Endothelial cell of umbilical vein (primary cell): ENCODE results near the gene ZFAND6. TPM values are rescaled to one million over a fixed set of nuclear protein-coding genes. Genes with fewer than 3 reads are reported as not detected.

ENCODE experiments used
- BruUV-seq: library from RNA; stranded (reverse); fragments of 400-500 nt; replicated peaks from 2 replicates; lab custom pipeline; 2021; lab: Mats Ljungman, UMichigan
- CTCF ChIA-PET: fragments of 300-600, 350-600 bp; sonication (Branson Sonifier 250); formaldehyde crosslinking; loops from one replicate; lab custom pipeline; 2021; ENCODE audit warnings: antibody characterized with exemption, inconsistent platforms; lab: Charles Lee
- POLR2A ChIA-PET: fragments of 300-600, 350-600 bp; sonication (Branson Sonifier 250); formaldehyde crosslinking; loops from one replicate; lab custom pipeline; 2021; ENCODE audit warnings: antibody characterized with exemption, inconsistent platforms; lab: Charles Lee
- DNase-seq: peaks from one replicate; pipeline ENCODE4 v3.0.0-alpha.2; 2011; ENCODE audit warnings: low read depth, low spot score
- FAIRE-seq: peaks from 2 replicates; lab custom pipeline; 2011; peaks lifted over from hg19 to GRCh38; lab: Jason Lieb, UNC
- H2AFZ ChIP-seq: 2 replicates; pipeline ENCODE4 v1.6.0; 2012; ENCODE audit warnings: low read depth, low read length, control low read depth, inconsistent platforms
- H3K27ac ChIP-seq: 2 replicates; pipeline ENCODE4 v1.5.1; 2011; ENCODE audit warnings: low read depth, mild to moderate bottlenecking, control low read depth, low read length, moderate library complexity; ENCODE audit not compliant: insufficient read depth
- H3K27me3 ChIP-seq, 2 experiments: 2 replicates each; pipeline versions ENCODE4 v1.6.0 to v1.6.1; 2011; ENCODE audit warnings: low read length in 2 of 2, mixed read lengths in 1 of 2; ENCODE audit not compliant: control insufficient read depth in 2 of 2, insufficient read depth in 2 of 2
- H3K36me3 ChIP-seq, 2 experiments: 2 replicates in 1 of 2; 3 replicates in 1 of 2; pipeline ENCODE4 v1.5.1; 2011; ENCODE audit warnings: low read length in 2 of 2, mild to moderate bottlenecking in 1 of 2, moderate library complexity in 1 of 2; ENCODE audit not compliant: control insufficient read depth in 2 of 2, insufficient read depth in 2 of 2; ENCODE audit errors: extremely low read depth in 1 of 2
- H3K4me1 ChIP-seq: 3 replicates; pipeline ENCODE4 v1.5.1; 2011; ENCODE audit warnings: mild to moderate bottlenecking, low read length; ENCODE audit not compliant: control insufficient read depth, insufficient read depth; ENCODE audit errors: extremely low read depth
- H3K4me2 ChIP-seq: 2 replicates; pipeline ENCODE4 v1.6.1; 2011; ENCODE audit warnings: low read length, control low read depth, mixed read lengths; ENCODE audit not compliant: insufficient read depth
- H3K4me3 ChIP-seq, 3 experiments: fragments of 200-600 bp in 1 of 3; sonication (generic), shearing (Covaris generic) in 1 of 3; replicated peaks in 1 of 3; 2 replicates each; pipeline ENCODE4 v1.5.1; 2011 to 2016; ENCODE audit warnings: control low read depth in 3 of 3, low read length in 3 of 3, mild to moderate bottlenecking in 2 of 3, inconsistent platforms in 1 of 3, low read depth in 1 of 3, moderate library complexity in 1 of 3; ENCODE audit not compliant: insufficient read depth in 1 of 3
- H3K79me2 ChIP-seq: 2 replicates; pipeline ENCODE4 v1.6.0; 2012; ENCODE audit warnings: low read length, inconsistent platforms; ENCODE audit not compliant: control insufficient read depth, insufficient read depth
- H3K9ac ChIP-seq: replicated peaks from 2 replicates; pipeline ENCODE3; 2011; ENCODE audit warnings: low read length, control low read depth; ENCODE audit not compliant: insufficient read depth; ENCODE audit errors: extremely low read depth
- H3K9me1 ChIP-seq: replicated peaks from 3 replicates; pipeline ENCODE4 v1.6.0; 2011; ENCODE audit warnings: mild to moderate bottlenecking, low read length; ENCODE audit not compliant: control insufficient read depth, insufficient read depth; ENCODE audit errors: extremely low read depth
- H3K9me3 ChIP-seq: replicated peaks from 2 replicates; pipeline ENCODE4 v1.5.1; 2012; ENCODE audit warnings: low read length, inconsistent platforms; ENCODE audit not compliant: control insufficient read depth, insufficient read depth
- H4K20me1 ChIP-seq: replicated peaks from 2 replicates; pipeline ENCODE3; 2011; ENCODE audit warnings: mild to moderate bottlenecking, low read length; ENCODE audit not compliant: control insufficient read depth, insufficient read depth; ENCODE audit errors: extremely low read depth
- CTCF ChIP-seq, 2 donors: IDR thresholded peaks; 1 replicate in 1 of 2; 2 replicates in 1 of 2; pipeline ENCODE4 v1.5.1; 2011; ENCODE audit warnings: low read length in 2 of 2, mild to moderate bottlenecking in 2 of 2, moderate library complexity in 2 of 2, control low read depth in 1 of 2, inconsistent platforms in 1 of 2, low read depth in 1 of 2; ENCODE audit not compliant: insufficient read depth in 1 of 2; ENCODE audit errors: extremely low read depth in 1 of 2
- EZH2 ChIP-seq: IDR thresholded peaks from 2 replicates; pipeline ENCODE4 v1.6.1; 2012; ENCODE audit warnings: borderline replicate concordance, low read depth, mild to moderate bottlenecking, moderate library complexity, low read length, inconsistent platforms; ENCODE audit not compliant: severe bottlenecking
- FOS ChIP-seq: IDR thresholded peaks from 2 replicates; pipeline ENCODE4 v1.6.1; 2011; ENCODE audit warnings: mild to moderate bottlenecking, low read length, moderate library complexity, borderline replicate concordance; ENCODE audit not compliant: insufficient read depth
- GATA2 ChIP-seq: IDR thresholded peaks from 2 replicates; pipeline ENCODE4 v1.7.0; 2011; ENCODE audit warnings: low read depth, mild to moderate bottlenecking, moderate library complexity, mixed read lengths, low read length; ENCODE audit not compliant: insufficient read length, insufficient read depth
- JUN ChIP-seq: IDR thresholded peaks from 2 replicates; pipeline ENCODE4 v1.6.1; 2011; ENCODE audit warnings: borderline replicate concordance, low read depth; ENCODE audit not compliant: insufficient read length, insufficient read depth
- MAX ChIP-seq: IDR thresholded peaks from 2 replicates; pipeline ENCODE4 v1.6.1; 2011; ENCODE audit not compliant: insufficient read depth, insufficient read length
- MYC ChIP-seq: IDR thresholded peaks from one replicate; pipeline ENCODE4 v1.6.1; 2011; ENCODE audit warnings: mild to moderate bottlenecking, low read depth, low read length
- POLR2A ChIP-seq: IDR thresholded peaks from 2 replicates; pipeline ENCODE4 v1.6.1; 2012; ENCODE audit warnings: low read depth, mild to moderate bottlenecking, control low read depth, low read length
- POLR2AphosphoS5 ChIP-seq: IDR thresholded peaks from 2 replicates; pipeline ENCODE4 v1.6.1; 2012; ENCODE audit warnings: low read depth, mild to moderate bottlenecking, control low read depth, low read length, moderate library complexity; ENCODE audit not compliant: insufficient read depth
- dilution Hi-C: fragments of 300-500 bp; cut with MboI; formaldehyde crosslinking; loops from one replicate; pipeline ENCODE4 v1.15.0; 2019; ENCODE audit warnings: low sequenced_read_pairs; ENCODE audit not compliant: extremely low pct_ligation_motif_present
- intact Hi-C: fragments of 100-400 bp; cut with micrococcal nuclease; formaldehyde crosslinking; loops from one replicate; pipeline ENCODE4 v1.10.0; 2022
- polyA plus RNA-seq, 4 experiments: library from polyadenylated mRNA; depleted of rRNA in 3 of 4; stranded (reverse) in 3 of 4; unstranded in 1 of 4; fragments of >200 nt; gene quantifications; 2 replicates each; pipeline versions ENCODE4 v1.2.1 to v1.2.3, GENCODE V29; 2011 to 2012; ENCODE audit warnings: missing spikeins in 1 of 4
- total RNA-seq: library from RNA; stranded (reverse); gene quantifications from 2 replicates; pipeline ENCODE4 v1.2.3, GENCODE V29; 2021

ZFAND6 gene
- total and polyA plus RNA-seq, 2 donors (not counting 3 experiments of a cell fraction or from before 2014, with no cell fraction given): 50.3 to 97.9 TPM

- intact Hi-C loops: loop anchor here (2.0 kb wide), 1 partner anchor 14 kb away; no protein-coding TSS in a partner anchor
- DNase-seq (no peak), FAIRE-seq (no peak)
- Histone ChIP-seq H3K4me2 (no peak overlapping the region), H3K9ac (no peak overlapping the region), H4K20me1 (peaks cover 7% of the 10 kb centered on the region), H3K27me3 (no peaks in the 10 kb centered on the region), H3K4me1 (no peaks in the 10 kb centered on the region), H3K36me3 (no peaks in the 10 kb centered on the region), H3K9me1 (no peaks in the 10 kb centered on the region), H3K4me3 (no peak overlapping the region), H2AFZ (no peak overlapping the region), H3K79me2 (peaks cover 35% of the 10 kb centered on the region), H3K27ac (no peak overlapping the region), H3K9me3 (no peaks in the 10 kb centered on the region)
- dilution Hi-C loops: no loop called here
- no peak for TF ChIP-seq MAX
- no peak for TF ChIP-seq POLR2A
- no peak for TF ChIP-seq MYC
- no peak for TF ChIP-seq JUN
- no peak for TF ChIP-seq FOS
- no peak for TF ChIP-seq CTCF (IDR thresholded peaks at IDR 0.05; ENCODE audit: extremely low read depth in 1 of 2, insufficient read depth in 1 of 2, low read depth in 1 of 2, low read length in 2 of 2)
- no peak for TF ChIP-seq GATA2
- no peak for TF ChIP-seq POLR2AphosphoS5
- TF ChIP-seq EZH2: no peak
- ChIA-PET POLR2A (no interaction called here), CTCF (no interaction called here)
- BruUV-seq: no TSS peak
Observed at GRCh38 chr15:80115021-80115420, 55.5 kb downstream of the ZFAND6 start.
